ENCODE data around the gene PKP1.

The PKP1 gene

DNA sequence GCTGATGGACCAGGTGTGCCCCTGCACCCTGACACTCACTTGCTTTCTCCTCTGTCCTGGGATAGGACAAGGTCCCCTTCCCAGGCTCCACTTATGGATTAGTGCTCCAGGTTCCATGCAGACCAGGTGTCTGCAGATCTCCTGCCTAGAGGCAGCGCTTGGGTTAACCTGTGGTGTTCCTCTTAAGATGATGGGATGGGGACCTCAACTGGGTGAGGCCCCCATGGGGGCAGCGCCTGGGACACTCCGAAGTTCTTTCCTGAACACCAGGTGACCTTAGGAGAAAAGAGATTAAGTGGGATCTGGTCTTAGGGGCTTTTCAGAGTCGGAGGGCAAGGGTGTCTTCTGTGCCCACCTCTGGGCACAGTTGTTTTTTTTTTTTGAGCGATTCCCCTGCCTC lies 72.9 kb downstream of the PKP1 start:
- no peak for DNase-seq

DNA sequence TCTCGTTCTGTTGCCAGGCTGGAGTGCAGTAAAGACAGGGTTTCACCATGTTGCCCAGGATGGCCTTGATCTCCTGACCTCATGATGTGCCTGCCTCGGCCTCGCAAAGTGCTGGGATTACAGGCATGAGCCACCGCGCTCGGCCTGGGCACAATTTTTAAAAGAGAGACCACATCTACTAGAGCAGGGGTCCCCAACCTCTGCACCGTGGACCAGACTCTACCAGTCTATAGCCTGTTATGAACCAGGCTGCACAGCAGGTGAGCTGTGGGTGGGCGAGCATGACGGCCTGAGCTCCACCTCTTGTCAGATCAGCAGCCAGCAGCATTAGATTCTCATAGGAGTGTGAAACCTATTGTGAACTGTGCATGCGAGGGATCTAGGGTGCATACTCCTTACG lies 73.4 kb downstream of the PKP1 start:
- no peak for DNase-seq

DNA sequence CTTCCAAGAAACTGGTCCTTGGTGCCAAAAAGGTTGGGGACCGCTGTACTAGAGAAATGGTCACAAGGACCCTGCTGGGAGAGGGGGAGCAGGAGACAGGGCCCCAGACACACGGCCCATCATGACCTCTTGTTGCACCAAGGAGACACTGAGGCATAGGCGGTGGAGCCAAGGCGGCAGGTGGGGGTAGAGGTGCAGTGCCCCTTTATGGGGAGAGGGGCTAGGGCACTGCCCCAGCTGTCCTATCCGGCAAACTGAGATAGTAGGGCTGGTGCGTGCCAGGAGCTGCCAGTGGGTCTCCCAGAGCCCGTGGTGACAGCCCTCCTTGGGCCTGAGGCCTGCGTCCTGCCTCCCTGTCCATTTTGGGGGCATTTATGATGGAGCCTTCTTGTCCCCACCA lies 73.9 kb downstream of the PKP1 start:
- no peak for DNase-seq

DNA sequence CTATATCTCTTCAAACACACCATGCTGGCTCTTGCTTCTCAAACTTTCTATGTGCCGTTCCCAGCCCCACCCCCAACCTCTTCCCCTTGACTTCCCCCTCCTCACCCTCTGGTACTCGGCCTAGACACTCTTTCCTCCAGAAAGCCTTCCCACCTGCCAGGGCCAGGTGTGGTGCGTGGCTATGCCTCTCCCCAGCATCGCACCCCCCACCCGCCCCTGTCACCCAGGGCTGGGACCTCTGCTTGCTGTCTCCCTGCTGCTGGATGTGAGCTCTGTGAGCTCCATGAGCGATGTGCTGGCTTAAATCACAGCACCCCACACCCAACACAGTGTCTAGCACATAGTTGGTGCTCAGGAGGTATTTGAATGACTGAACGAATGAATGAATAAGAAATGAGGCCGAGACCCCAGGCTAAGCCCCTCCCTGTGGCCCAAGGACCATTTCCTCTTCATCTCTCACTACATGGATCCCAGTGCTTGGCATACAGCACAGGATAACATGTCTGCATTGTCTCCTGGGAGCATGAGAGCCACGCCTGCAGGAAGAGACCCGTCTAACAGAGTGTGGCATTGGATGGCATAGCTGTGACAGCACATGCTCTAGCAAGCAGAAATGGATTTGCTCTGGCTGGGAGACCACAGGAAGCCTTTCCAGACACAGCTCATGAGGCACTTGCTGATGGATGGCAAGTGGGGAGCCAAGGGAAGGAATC lies 74.5 kb downstream of the PKP1 start:
- DNase-seq: no peak

DNA sequence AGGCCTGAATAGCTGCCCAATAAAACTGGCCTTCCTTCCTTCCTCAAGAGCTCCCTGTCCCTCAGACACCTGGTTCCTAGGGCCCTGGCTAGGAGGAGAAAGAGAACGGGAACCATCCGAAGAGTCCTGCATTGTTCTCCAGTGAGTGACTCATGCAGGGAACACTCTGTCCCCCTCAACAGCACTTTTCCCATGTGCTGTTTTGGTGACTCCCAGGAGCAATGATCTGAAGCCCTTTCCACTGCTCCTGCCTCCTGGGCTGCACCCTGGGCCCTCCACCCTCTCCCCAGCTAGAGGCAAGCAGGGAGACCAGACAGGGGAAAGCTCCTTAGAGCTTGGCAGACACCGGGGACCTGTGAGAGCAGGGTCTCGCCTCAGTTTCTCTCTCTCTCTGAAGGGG lies 75.3 kb downstream of the PKP1 start:
- no peak for DNase-seq

DNA sequence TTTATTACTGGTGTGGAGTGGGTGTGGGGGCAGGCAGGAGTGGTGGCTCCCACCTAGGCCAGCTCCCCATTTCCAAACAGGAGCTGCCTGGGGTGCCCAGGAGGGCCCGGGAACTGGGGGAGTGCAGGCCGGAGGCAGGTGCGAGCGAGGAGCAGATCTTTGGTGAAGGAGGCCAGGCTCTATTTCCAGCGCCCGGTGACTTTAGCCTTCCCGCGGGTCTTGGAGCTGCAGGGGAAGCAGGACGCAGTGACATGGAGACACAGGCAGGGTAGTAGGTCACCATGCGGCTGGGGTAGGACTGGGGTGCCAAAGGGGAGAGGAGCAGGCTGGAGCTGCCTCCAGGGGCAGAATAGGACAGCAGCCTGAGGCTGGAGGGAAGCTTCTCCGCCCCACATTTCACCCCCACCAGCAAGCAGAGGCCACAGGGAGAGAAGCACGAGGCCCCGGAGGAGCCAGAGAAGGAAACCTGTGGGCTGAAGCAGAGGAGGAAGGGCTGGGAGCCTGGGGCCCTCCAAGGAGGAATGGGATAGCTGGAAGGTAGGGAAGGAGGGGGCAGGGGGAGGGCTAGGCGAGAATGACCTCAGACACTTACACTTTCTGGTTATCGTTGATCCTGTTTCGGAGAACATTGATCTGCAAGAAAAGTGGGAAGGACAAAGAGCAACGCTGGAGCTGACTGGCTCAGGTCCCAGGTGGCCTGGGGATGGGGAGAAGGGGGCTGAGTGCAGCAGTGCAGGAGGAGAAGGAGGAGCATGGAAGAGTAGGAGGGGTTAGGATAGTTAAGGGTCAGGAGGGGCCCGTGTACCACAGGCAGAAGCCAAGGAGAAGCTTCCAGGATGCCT lies 75.9 kb downstream of the PKP1 start:
- DNase-seq: no peak

DNA sequence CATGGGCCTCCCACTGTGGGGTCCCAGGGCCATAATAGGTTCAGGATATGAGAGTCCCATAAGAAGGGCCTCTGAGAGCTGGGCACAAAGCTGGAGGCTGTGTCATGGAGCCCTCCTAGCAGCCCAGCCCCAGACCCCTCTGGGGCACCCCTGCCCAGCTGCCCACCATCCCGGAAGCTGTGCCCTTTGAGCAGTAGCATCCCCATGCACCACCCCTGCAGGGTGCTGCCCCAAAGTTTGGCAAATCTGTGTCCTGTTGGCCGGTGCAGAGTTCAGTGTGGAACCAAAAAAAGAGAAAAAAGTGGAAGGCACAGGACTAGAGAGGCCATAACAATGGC lies 76.5 kb downstream of the PKP1 start:
- no peak for DNase-seq

DNA sequence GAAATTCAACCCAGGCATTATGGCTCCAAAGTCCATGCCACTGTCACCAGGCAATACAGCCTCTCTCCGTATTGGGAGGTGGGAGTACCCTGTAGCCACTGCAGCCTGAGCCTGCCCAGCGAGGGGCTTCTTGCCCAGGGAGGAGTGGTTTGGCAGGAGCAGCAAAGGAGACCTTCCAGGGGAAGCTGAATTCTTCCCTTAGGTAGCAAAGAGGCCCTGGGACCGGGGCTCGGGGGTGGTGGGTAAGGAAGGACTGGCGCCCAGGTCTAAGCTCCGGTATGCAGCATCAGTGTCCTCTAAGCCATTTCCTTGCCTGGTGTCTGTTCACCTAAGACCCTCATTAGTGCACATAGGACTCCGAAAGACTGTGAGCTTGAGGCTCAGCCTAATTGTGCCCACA lies 77.2 kb downstream of the PKP1 start:
- no peak for DNase-seq

DNA sequence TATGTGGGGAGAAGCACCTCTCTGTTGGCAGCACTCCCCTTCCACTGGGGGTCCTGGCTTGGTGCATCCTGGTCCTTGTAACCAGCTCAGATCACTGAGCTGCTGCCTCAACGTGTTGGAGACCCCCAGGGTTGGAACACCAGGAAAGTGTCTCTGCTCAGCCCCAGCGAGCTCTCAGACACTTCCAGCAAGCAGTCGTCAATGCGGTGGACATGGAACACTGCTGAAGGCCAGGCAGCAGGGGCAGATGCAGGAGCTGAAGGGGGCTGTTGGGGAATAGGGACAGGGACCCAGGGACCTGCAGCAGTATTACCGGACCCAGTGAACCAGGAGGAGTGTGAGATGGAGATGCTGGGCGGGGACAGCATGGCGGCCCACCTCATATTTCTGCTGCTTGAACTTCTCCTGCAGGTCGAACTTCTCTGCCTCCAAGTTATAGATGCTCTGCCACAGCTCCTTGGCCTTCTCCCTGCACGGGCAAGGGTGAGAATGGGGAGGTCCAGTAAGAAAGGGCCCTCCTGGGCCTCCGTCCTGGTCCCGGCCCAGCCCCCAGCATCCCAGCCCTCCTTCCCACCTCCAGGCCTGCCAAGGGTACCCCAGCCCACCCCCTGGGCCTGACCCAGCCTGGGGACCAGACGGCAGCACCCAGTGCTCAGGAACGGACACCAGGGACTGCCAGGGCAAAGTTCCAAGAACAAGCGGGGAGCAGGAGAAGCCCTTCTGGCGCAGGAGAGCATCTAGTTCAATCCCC lies 77.8 kb downstream of the PKP1 start:
- no peak for DNase-seq

DNA sequence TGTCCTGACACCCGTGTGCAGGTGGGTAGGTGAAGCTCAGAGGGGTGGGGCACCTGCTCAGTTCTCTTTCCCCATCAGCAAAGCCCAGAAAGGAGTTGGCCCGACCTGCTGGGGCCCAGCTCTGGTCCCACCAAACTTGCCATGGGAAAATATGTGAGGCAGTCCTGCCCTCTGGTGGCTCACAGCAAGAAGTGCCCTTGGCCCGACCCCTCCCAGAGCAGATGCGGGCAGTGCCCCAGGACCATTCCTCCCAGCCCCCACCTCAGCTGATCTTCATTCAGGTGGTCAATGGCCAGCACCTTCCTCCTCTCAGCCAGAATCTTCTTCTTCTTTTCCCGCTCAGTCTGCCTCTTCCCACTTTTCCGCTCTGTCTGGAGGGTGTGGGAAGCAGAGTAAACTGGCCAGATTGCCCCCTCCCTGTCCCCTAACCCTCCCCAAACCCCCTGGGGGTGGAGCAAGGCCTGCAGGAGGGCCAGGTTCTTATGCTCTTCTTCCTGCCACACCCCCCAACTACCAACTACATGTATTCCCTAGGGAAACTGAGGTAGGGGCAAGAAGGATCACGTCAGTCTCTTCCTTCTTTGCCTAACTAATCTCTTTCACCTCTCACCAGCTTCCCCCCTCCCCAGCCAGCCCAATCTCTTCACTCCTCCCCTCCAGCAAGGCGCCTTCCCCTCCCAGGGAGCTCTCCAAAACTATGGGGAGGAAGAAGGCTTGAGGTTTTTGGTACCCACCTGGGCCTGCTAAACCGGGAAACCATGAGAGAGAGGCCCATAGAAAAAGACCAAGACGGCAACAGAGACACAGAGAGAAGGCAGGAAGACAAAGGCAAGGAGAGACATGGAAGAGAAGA lies 78.6 kb downstream of the PKP1 start:
- DNase-seq: no peak

DNA sequence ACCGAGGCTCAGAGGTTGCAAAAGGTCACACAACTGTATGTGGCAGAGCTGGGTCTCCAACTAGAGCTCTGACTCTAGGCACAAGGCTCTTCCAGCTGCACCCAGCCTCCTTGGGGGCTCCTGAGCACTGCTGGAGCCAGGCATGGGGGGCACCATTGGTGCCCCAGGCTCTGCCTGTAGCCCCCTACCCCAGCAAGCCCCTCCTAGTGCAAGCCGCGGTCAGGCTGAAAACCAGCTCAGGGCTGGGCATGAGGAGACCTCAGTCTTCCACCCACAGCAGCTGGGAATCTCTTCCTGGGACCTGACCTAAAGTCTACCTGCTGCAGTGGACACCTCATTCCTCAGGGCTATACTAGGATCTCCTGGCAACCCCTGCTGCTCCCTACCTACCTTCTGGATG lies 79.6 kb downstream of the PKP1 start:
- DNase-seq: no peak

DNA sequence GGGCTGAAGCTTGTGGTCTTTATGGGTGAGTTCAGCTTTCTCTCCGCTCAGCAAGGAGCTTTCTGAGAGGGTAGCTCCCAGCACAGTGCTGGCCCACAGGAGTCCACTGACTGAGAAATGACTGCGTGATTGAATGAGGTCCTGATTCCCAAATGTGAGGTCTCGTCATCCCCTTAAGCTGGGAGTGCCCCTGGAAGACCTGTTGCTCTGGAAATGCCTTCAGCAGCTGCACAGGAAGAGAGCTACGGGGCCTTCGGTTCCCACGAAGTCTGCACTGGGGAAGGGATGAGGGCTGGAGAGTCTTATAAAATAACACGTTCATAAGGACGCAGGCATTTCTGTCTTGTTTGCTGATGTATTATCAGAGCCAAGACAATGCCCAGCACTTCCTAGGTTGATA lies 80.2 kb downstream of the PKP1 start:
- no peak for DNase-seq

DNA sequence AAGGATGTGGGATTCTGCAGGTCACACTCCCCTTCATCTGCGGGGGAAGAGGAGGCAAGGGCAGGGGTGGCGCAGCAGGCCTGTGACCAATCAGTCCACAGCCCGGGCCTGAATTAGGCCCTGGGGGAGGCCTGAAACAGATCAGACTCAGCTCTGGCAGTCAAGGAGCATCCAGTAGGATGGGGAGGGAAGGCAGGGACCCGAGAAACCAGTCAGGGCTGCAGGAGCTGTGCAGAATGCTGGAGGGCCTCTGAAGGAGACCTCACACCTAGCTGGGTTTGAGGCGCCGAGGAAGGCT lies 81.5 kb downstream of the PKP1 start:
- DNase-seq: no peak

DNA sequence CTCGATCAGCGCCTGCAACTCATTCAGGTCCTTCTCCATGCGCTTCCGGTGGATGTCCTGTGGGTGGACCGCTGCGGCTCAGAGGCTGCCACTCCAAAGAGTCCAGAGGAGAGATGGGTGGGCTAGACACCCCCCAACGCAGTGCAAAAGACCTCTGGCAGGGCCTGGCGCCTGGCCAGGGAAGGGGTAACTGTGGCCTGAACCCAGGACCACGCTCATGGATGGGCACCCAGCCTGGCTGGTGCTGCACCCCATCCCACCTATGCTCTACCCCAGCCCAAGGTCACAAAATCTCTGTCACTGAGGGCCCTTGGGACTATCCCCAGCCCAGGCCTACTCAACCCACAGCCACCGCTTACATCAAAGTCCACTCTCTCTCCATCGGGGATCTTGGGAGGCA lies 81.9 kb downstream of the PKP1 start:
- no peak for DNase-seq

DNA sequence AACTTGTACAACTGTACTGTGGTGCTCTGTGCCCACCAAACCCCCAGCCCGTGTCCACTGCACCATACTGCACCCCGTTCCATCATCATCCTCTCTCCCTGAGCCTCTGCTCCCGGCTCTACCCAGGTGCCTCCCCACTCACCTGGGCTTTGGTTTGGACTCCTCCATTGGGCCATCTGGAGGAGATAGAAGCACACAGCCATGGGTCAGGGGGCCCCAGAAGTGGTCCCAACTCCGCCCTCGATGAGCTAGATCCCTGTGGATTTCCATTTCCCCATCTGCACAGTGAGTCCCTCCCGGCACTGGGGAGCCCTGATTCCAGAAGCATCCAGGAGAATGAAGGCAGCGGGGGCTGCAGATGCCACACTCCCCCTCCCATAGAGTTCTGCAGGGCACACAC lies 83.4 kb downstream of the PKP1 start:
- no peak for DNase-seq

DNA sequence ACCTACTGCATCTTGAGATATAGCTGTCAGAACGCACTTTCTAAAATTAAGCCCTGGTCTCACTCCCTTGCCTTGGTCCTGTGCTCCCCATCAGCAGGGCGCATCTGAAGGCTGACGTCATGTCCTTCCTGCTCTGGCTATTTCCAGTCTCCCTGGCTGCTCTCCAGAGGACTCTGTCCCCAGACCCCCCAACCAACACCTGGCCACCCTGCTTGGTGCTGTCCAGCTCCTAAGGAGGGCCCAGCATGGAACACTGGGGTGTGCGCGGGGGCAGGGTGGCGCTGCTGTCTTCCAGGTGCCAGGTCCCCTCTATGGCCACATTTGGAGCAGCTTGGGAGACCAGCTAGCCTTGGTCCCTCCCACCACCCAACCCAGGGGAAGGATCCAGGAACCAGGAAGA lies 85.9 kb downstream of the PKP1 start:
- no peak for DNase-seq

DNA sequence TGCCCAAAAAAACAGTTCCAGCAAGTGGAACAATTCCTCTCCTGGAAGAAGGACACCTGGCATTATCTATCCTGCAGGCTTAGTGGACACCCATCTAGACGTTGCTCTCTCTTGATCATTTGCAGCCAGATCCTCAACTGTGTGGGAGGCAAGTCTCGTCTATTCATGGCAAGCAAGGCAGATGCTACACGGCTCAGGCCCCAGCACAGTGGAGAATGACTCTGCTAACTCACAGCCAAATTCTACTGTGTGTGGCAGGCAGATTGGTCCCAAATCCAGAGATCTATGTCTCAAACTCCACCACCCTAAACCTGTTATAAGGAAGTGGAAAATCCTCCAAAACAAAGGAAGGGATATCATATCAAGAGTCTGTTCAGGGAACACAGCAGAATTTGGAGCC lies 87.2 kb downstream of the PKP1 start:
- no peak for DNase-seq

DNA sequence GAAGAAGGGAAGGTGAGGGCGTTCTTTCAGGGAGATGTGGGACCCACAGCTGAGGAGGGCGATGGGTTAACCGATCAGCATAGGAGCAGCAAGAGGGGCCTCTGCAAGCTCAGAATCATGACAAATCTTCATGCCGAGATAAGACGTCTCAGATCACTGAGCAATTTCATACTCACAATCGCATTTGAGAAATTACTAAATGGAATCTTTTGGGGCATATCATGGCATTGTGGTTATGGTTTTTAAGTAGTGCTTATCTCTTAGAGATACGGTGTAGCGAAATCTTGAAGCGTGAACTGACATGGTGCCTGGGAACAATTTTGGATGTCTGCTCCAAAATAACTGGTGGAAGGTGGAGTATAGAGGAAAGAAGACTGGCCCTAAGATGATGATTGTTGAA lies 88.0 kb downstream of the PKP1 start:
- DNase-seq: no peak

DNA sequence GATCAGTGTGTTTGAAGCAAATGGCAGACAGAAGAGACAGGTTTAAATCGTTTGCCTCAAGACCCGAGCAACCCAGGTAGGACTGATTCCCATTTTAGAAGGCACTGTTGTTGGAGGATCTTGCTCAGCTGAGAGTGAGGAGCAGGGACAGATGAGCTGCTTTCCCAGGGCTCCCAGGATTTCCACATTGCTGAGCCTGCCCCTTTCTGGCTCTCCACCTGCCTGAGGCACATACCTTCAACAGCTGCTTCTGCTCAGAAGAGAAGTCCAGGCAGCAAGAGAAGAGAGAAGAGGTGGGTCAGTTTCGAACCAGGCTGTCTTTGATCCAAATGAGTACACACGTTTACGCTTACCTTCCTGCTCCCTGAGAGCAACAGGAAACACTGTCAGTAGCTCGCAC lies 88.5 kb downstream of the PKP1 start:
- no peak for DNase-seq

DNA sequence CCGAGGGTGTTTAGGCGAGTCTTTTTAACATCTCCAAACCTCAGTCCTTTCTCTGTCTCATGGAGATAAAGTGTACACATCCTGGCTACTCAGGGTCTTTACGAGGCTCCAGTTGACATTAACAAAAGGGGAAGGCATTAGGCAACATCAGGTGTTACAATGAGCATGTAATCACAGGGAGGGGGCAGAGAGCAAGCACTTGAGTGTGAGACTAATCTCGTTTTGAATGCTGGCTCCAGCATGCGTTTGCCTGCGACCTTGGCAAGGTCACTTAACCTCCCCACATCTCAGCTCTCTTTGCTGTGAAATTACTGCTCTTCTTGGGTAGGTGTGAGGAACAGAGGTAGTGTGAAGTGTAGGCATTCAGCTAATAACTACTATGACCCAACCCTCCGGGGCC lies 91.1 kb downstream of the PKP1 start:
- DNase-seq: no peak

DNA sequence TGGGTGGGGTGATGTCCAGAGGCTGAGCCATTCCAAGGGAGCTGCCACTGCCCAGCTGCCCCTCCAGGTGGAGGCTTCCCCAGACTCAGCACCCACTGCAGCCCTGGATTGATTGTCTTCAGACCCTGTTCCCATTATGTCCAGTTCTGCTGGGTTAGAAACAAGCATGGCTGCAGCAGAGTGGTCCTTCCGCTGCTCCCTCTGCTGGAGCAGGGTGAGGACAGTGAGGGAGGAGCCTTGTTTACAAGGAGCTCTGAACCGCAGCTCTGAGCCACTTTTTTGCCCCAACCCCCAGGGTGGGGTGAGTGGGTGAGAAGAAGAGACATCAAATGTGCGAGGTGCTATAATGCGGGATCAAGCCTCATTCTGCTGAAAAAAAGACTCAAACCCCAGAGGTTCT lies 91.9 kb downstream of the PKP1 start:
- DNase-seq: no peak

DNA sequence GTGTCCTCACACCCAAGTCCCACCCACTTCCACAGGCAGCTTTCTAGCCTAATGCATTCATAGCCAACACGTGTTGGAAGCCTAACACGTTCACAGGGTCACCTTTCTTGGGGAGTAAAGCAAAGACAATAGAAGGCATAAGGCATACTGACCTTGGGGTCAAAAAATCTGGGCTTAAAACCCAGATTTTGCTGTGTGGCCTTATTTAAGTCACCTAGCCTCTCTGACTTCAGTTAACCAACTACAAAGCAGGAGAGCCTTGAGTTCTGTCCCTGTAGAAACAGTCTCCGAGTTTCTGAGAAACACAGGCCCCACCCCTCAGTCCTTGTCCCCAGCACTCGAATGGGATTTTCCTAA lies 92.8 kb downstream of the PKP1 start:
- DNase-seq: no peak
